ENCODE results near the gene ABO.

GRCh38 chr9:133260334-133261102, 14.5 kb downstream of the ABO start:
- no peak for TF ChIP-seq CTCF (IDR thresholded peaks at IDR 0.05; ENCODE audit: low read depth, low read length, poor library complexity, severe bottlenecking)
- TF ChIP-seq EZH2phosphoT487 (IDR thresholded peaks at IDR 0.05; ENCODE audit: borderline replicate concordance, low read length), result no peak

All from DOHH2 (cell line).